Stimulated activated CD4-positive, alpha-beta T cell treated with anti-CD3 and anti-CD28 coated beads, Interleukin-2, amount 100 ng/mL, for 48 hours (primary cell): ENCODE results near the gene HOXB1.
"Not testable (repeated sequence)": the region's sequence is repeated elsewhere in the genome, so short reads cannot be mapped to it uniquely, and the experiment has no call there.

Experiments
- DNase-seq, 2 donors: peaks; one replicate each; pipeline ENCODE4 v3.0.0-alpha.2; 2020

The HOXB1 gene

DNA sequence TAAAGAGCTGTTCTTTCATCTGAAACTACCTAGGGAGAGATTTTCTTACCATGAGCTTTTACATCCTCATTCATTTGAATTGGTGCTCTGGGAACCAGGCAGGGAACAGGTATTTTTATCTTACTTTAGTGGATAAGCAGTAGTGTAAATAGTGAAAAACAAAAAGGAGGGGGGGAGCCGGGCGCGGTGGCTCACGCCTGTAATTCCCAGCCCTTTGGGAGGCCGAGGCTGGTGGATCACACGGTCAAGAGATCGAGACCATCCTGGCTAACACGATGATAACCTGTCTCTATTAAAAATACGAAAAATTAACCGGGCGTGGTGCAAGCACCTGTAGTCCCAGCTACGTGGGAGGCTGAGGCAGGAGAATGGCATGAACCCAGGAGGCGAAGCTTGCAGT is 41.0 kb downstream of the HOXB1 start:
- no peak for DNase-seq

DNA sequence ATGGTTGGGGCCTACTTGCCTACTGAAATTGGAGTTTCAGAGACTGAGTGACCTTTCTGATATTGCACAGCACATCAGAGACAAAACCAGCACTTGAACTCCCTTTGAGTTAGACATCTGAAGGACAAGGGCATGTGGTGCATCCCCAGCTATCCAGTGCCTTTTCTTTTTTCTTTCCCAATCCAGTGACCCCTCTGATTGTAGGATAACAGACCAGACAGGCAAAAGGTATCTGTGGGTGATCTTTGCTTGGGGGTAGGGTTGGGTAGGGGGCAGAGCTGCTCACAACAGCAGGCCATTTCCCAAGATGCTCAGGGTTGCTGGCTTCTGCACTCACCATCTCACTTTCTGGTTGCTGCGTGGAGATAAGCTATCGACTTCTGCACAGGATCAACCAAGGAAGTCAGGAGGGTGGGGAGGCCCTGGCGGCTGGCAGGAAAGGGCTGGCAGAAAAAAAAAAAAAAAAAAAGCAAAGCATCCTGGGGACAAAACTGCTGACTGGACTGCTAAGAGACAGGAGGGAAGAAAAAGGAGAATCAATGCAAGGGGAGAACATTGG is 42.2 kb downstream of the HOXB1 start:
- no peak for DNase-seq

- no peak for DNase-seq
Measured at GRCh38 chr17:48487221-48487620, 43.6 kb downstream of the HOXB1 start.

DNA sequence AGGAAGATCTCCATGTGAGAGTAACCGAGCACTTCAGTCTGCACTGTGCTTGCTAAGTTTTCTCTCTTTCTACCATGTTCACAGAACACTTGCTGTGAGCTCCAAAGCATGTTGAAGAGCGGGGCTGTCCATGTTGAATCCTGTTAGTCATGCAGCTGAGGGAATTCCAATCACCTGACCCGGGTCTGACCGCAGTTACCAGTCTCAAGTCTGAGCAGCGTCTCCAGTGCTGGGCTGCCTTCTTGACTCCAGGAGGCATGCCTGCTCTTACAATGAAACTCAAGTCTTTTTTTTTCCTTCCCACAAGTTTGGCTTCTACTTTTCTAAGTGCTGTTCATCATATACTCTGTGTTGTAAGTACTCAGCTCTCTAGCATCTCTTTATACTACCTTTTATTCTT is 44.3 kb downstream of the HOXB1 start:
- no peak for DNase-seq

DNA sequence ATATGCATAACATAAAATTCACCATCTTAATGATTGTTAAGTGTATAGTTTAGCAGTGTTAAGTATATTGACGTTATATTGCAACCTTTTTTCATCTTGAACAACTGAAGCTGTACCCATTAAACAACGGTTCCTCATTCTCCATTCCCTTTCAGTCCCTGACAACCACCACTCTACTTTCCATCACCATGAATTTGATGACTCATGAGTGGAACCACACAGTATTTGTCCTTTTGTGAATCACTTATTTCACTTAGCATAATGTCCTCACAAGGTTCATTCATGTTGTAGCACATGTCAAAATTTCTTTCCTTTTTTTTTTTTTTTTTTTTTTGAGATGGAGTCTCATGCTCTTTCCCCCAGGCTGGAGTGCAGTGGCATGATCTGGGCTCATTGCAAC is 46.0 kb downstream of the HOXB1 start:
- DNase-seq: no peak

GRCh38 chr17:48484256-48484655 is 46.6 kb downstream of the HOXB1 start:
- DNase-seq: no peak

- no peak for DNase-seq
Measured at GRCh38 chr17:48483471-48484131, 47.2 kb downstream of the HOXB1 start.

- no peak for DNase-seq
Measured at GRCh38 chr17:48483004-48483403, 47.8 kb downstream of the HOXB1 start.

DNA sequence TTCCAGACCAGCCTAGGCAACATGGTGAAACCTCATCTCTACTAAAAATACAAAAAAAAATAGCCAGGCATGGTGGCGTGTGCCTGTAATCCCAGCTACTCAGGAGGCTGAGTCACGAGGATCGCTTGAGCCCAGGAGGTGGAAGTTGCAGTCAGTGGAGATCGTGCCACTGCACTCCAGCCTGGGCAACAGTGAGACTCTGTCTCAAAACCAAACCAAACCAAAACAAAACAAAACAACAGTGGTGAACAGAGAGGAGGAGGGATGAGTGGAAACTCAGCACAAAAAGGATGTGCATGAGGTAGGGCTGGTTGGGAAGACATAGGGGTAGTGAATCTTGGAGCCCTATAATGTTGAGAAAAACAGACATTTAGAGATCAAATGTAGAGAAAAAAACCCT is 48.5 kb downstream of the HOXB1 start:
- not testable (repeated sequence) for DNase-seq

DNA sequence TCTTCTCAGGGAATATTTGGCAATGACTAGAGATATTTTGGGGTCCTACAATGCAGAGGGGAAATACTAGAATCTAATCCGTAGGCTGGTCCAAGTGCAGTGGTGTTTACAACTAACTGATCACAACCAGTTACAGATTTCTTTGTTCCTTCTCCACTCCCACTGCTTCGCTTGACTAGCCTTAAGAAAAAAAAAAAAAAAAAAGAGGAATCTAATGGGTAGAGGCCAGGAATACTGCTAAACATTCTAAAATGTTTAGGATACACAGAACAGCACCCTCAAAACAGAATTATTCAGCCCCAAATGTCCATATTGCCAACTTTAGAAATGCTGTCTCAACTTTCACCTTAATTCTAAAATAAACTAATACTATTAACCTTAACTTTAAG is 51.8 kb downstream of the HOXB1 start:
- no peak for DNase-seq
